Loucy (cell line): ENCODE results near the gene ADORA1.

Experiments
- H2AFZ ChIP-seq: fragments of 200-600 bp; sonication (generic); 2 replicates; pipeline ENCODE4 v1.6.0; 2016; ENCODE audit warnings: antibody characterized with exemption, mild to moderate bottlenecking, low read length, moderate library complexity
- H3F3A ChIP-seq: fragments of 200-600 bp; 2 replicates; pipeline ENCODE4 v1.6.0; 2016; ENCODE audit warnings: antibody characterized with exemption, low read depth, mild to moderate bottlenecking
- H3K27me3 ChIP-seq: fragments of 200-600 bp; sonication (generic); 2 replicates; pipeline ENCODE4 v1.6.1; 2014; ENCODE audit warnings: low read length, mild to moderate bottlenecking; ENCODE audit not compliant: insufficient read depth, poor library complexity, severe bottlenecking
- H3K36me3 ChIP-seq: fragments of 200-600 bp; sonication (generic); 2 replicates; pipeline ENCODE4 v1.6.1; 2016; ENCODE audit warnings: low read length; ENCODE audit not compliant: insufficient read depth
- H3K4me1 ChIP-seq: fragments of 200-600 bp; sonication (generic); 2 replicates; pipeline ENCODE4 v1.5.1; 2014; ENCODE audit warnings: low read length, mild to moderate bottlenecking; ENCODE audit not compliant: insufficient read depth, poor library complexity, severe bottlenecking
- H3K4me2 ChIP-seq: fragments of 200-600 bp; sonication (generic); 2 replicates; pipeline ENCODE4 v1.6.0; 2014; ENCODE audit warnings: antibody characterized with exemption, low read length, low read depth, mild to moderate bottlenecking; ENCODE audit not compliant: poor library complexity, severe bottlenecking
- H3K4me3 ChIP-seq: fragments of 200-600 bp; sonication (generic); 2 replicates; pipeline ENCODE4 v1.5.1; 2014; ENCODE audit warnings: low read length, mild to moderate bottlenecking, mixed read lengths; ENCODE audit not compliant: poor library complexity, severe bottlenecking
- H3K79me2 ChIP-seq: fragments of 200-600 bp; sonication (generic); 2 replicates; pipeline ENCODE4 v1.6.1; 2014; ENCODE audit warnings: low read length; ENCODE audit not compliant: insufficient read depth
- H3K9ac ChIP-seq: fragments of 200-600 bp; sonication (generic); 2 replicates; pipeline ENCODE4 v1.6.0; 2014; ENCODE audit warnings: mild to moderate bottlenecking, low read depth, low read length, moderate library complexity; ENCODE audit not compliant: poor library complexity, severe bottlenecking
- H3K9me2 ChIP-seq: fragments of 200-600 bp; sonication (generic); replicated peaks from 2 replicates; pipeline ENCODE4 v1.6.1; 2016; ENCODE audit warnings: low read depth, low read length, mixed read lengths
- H3K9me3 ChIP-seq: fragments of 200-600 bp; sonication (generic); 2 replicates; pipeline ENCODE4 v1.6.1; 2014; ENCODE audit warnings: mild to moderate bottlenecking, antibody characterized with exemption, low read length, low read depth; ENCODE audit not compliant: insufficient read depth
- H4K20me1 ChIP-seq: fragments of 200-600 bp; sonication (generic); 2 replicates; pipeline ENCODE4 v1.6.0; 2014; ENCODE audit warnings: antibody characterized with exemption, low read length, mild to moderate bottlenecking; ENCODE audit not compliant: insufficient read depth, poor library complexity, severe bottlenecking
- EZH2phosphoT487 ChIP-seq: fragments of 200-600 bp; IDR thresholded peaks from 2 replicates; pipeline ENCODE4 v1.6.1; 2018; ENCODE audit warnings: antibody characterized with exemption, mild to moderate bottlenecking, moderate library complexity, borderline replicate concordance
- TF ChIP-seq, protein P1 (sequence below): fragments of 200-600 bp; sonication (generic); conservative IDR thresholded peaks from 2 replicates; pipeline ENCODE4 v1.5.1; 2014; ENCODE audit warnings: mild to moderate bottlenecking, antibody characterized with exemption, low read length

Gene ADORA1

GRCh38 chr1:203156280-203156679, 28.8 kb downstream of the ADORA1 start:
- TF ChIP-seq, protein P1, sequence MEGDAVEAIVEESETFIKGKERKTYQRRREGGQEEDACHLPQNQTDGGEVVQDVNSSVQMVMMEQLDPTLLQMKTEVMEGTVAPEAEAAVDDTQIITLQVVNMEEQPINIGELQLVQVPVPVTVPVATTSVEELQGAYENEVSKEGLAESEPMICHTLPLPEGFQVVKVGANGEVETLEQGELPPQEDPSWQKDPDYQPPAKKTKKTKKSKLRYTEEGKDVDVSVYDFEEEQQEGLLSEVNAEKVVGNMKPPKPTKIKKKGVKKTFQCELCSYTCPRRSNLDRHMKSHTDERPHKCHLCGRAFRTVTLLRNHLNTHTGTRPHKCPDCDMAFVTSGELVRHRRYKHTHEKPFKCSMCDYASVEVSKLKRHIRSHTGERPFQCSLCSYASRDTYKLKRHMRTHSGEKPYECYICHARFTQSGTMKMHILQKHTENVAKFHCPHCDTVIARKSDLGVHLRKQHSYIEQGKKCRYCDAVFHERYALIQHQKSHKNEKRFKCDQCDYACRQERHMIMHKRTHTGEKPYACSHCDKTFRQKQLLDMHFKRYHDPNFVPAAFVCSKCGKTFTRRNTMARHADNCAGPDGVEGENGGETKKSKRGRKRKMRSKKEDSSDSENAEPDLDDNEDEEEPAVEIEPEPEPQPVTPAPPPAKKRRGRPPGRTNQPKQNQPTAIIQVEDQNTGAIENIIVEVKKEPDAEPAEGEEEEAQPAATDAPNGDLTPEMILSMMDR, result no peak
- TF ChIP-seq EZH2phosphoT487, result no peak
- H4K20me1 ChIP-seq, result no peaks in the 10 kb centered on the region
- H2AFZ ChIP-seq, result no peak overlapping the region
- peaks cover 23% of the 10 kb centered on the region for H3K4me1 ChIP-seq
- H3K79me2 ChIP-seq, result no peaks in the 10 kb centered on the region
- H3F3A ChIP-seq, result no peaks in the 10 kb centered on the region
- no peak overlapping the region for H3K9ac ChIP-seq
- H3K4me2 ChIP-seq, result no peak overlapping the region
- no peaks in the 10 kb centered on the region for H3K36me3 ChIP-seq
- H3K27me3 ChIP-seq, result no peaks in the 10 kb centered on the region
- H3K9me2 ChIP-seq, result no peaks in the 10 kb centered on the region
- H3K4me3 ChIP-seq, result no peak overlapping the region
- no peaks in the 10 kb centered on the region for H3K9me3 ChIP-seq

DNA sequence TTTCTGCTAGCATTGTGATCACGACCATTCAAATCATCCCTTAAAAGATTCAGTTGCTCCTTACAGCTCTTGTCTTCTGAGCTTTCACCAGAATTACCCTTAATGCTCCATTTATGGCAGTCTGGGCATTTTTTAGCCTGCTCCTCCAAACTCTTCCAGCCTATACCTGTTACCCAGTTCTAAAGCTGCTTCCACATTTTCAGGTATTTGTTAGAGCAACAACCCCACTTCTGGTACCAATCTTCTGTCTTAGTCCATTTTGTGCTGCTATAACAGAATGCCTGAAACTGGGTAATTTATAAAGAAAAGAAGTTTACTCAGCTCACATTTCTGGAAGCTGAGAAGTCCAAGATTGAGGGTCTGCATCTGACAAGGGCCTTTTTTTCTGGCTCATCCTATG, 30.9 kb downstream of the ADORA1 start:
- no peak overlapping the region for H3K9ac ChIP-seq
- no peaks in the 10 kb centered on the region for H4K20me1 ChIP-seq
- no peaks in the 10 kb centered on the region for H3F3A ChIP-seq
- no peaks in the 10 kb centered on the region for H3K9me2 ChIP-seq
- no peak overlapping the region for H3K4me3 ChIP-seq
- no peak for TF ChIP-seq EZH2phosphoT487
- TF ChIP-seq, protein P1, result no peak
- H3K27me3 ChIP-seq, result no peaks in the 10 kb centered on the region
- H3K4me2 ChIP-seq, result no peak overlapping the region
- no peaks in the 10 kb centered on the region for H3K9me3 ChIP-seq
- no peaks in the 10 kb centered on the region for H3K79me2 ChIP-seq
- no peak overlapping the region for H2AFZ ChIP-seq
- peaks cover 8% of the 10 kb centered on the region for H3K4me1 ChIP-seq
- H3K36me3 ChIP-seq, result no peaks in the 10 kb centered on the region

DNA sequence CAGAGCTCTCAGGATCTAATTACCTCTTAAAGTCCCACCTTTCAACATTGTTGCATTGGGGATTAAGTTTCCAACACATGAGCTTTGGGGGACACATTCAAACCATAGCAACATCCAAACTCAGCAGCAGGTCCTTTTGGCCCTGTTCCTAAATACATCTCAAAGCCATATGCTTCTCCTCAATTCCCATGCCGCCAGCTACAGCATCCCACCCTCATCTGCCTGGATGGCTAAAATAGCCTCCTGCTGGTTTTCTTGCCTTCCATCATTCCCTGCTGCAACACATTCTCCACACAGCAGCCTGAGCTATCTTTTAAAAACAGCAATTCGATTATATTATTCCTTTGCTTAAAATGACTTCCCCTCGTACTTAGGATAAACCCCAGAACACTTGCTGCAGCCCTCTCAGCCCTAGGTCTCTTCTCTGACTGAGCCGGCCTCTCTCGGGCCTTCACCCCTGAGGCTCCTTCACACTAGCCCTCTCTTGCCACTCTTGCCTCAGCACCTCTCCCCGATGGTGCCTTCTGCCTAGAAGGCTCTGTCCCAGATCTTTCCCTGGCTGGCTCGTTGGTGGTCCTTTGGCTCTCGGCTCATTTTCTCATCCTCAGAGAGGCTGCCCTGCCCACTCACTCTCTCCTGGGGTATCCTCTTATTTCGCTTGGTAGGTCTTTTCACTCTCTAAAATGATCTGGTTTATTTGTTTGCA, 31.6 kb downstream of the ADORA1 start:
- Histone ChIP-seq H3K9me2 (no peaks in the 10 kb centered on the region), H3K4me3 (no peak overlapping the region), H3K27me3 (no peaks in the 10 kb centered on the region), H3K4me2 (no peak overlapping the region), H3K36me3 (no peaks in the 10 kb centered on the region), H2AFZ (no peak overlapping the region), H3K4me1 (peaks cover 1% of the 10 kb centered on the region), H3K9me3 (no peaks in the 10 kb centered on the region), H3F3A (no peaks in the 10 kb centered on the region), H4K20me1 (no peaks in the 10 kb centered on the region), H3K79me2 (no peaks in the 10 kb centered on the region), H3K9ac (no peak overlapping the region)
- TF ChIP-seq, protein P1, result no peak
